ENCODE data around the gene HOXB7.

HOXB7 gene

DNA sequence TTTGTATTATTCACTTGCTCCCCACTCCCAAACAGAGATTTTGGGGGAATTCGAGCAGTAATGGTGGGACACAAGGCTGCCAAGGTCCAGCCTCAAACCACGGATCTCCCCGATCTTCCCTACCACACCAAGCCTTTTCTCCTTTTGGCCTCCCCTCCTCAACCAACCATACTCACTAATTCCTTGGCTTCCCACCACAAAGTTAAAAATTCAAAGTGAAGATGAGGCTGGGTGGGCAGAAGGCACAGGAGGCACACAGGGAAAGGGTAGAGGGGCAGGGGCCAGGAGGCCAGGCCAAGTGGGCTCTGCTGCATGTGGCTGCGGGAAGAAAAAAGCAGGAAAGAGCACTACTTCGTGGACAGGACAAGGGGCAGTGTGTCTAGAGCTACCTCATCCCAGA is 47.9 kb downstream of the HOXB7 start:
- Histone ChIP-seq H3K36me3 (replicated peaks) (no peaks in the 10 kb centered on the region), H3K27ac (no peak overlapping the region), H3K4me3 (ENCODE audit: low read depth, low read length) (peak overlapping the region; percentile 43), H3K27me3 (replicated peaks) (peaks cover 97% of the 10 kb centered on the region)
- no peak for DNase-seq
- no peak for TF ChIP-seq CTCF (IDR thresholded peaks at IDR 0.05; ENCODE audit: low read depth, low read length, missing control alignments)
- in situ Hi-C loops (cut with HindIII; ENCODE audit: low pct_ligation_motif_present, low sequenced_read_pairs), result no loop called here

- DNase-seq, result no peak
- in situ Hi-C loops (cut with HindIII; ENCODE audit: low pct_ligation_motif_present, low sequenced_read_pairs), result no loop called here
- Histone ChIP-seq H3K27me3 (replicated peaks) (peaks cover 95% of the 10 kb centered on the region), H3K4me3 (ENCODE audit: low read depth, low read length) (peak overlapping the region; percentile 13), H3K36me3 (replicated peaks) (no peaks in the 10 kb centered on the region), H3K27ac (no peak overlapping the region)
- TF ChIP-seq CTCF (IDR thresholded peaks at IDR 0.05; ENCODE audit: low read depth, low read length, missing control alignments), result peak; percentile 65
Measured at GRCh38 chr17:48561884-48562810, 48.7 kb downstream of the HOXB7 start.

GRCh38 chr17:48559840-48560817 is 50.7 kb downstream of the HOXB7 start:
- TF ChIP-seq CTCF (IDR thresholded peaks at IDR 0.05; ENCODE audit: low read depth, low read length, missing control alignments), result no peak
- H3K36me3 ChIP-seq (replicated peaks), result no peaks in the 10 kb centered on the region
- H3K27me3 ChIP-seq (replicated peaks), result peaks cover 90% of the 10 kb centered on the region
- in situ Hi-C loops (cut with HindIII; ENCODE audit: low pct_ligation_motif_present, low sequenced_read_pairs), result no loop called here
- no peak for DNase-seq
- H3K4me3 ChIP-seq (ENCODE audit: low read depth, low read length), result no peak overlapping the region
- H3K27ac ChIP-seq, result no peak overlapping the region

DNA sequence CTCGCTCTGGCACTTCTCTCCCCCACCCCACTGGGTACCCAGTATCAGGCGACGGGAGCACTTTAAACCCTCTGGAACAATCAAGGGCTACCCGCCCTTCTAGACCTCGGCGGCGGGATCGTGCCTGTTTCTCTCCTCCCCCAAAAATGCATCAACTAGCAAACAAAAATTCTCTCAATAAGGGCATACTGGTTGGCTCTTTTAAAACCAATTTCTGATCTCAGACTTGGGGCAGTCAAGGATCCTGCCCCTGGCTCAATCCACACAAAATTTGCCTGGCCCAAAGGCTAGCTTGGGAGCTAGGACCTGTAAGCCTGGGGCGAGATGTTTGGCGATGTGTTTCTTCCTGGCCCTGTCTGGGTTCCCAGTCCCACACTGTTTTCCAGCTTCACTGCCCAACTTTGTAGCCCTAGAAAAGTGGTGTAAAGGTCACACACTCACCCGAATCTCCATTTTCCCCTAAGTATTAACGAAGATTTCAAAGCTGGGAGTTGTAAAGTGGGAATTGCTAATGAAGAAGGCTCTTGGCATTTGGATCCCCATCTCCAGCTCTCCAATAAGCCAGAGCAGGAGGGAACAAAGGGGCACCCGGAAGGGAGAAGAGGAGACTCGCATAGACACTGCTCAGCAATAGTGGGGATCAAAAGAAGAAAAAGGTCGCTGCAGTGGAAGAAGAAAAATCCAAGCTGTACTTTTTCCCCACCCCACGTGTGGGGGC is 51.5 kb downstream of the HOXB7 start:
- H3K4me3 ChIP-seq (ENCODE audit: low read depth, low read length), result no peak overlapping the region
- peaks cover 90% of the 10 kb centered on the region for H3K27me3 ChIP-seq (replicated peaks)
- in situ Hi-C loops (cut with HindIII; ENCODE audit: low pct_ligation_motif_present, low sequenced_read_pairs), result no loop called here

More for the DNA sequence above, 51.5 kb downstream of the HOXB7 start:
- H3K36me3 ChIP-seq (replicated peaks), result no peaks in the 10 kb centered on the region
- no peak for DNase-seq
- H3K27ac ChIP-seq, result no peak overlapping the region
- TF ChIP-seq CTCF (IDR thresholded peaks at IDR 0.05; ENCODE audit: low read depth, low read length, missing control alignments), result no peak
